Neuronal stem cell (in vitro differentiated cells): ENCODE data around the gene TOGARAM1.

Experiments
- DNase-seq: peaks from one replicate; pipeline ENCODE4 v3.0.0-alpha.2; 2013; ENCODE audit warnings: low spot score
- H2AFZ ChIP-seq: one replicate; pipeline ENCODE4 v1.6.1; 2013; ENCODE audit warnings: mild to moderate bottlenecking, low read length, inconsistent platforms
- H2AK5ac ChIP-seq: 2 replicates; pipeline ENCODE4 v1.6.1; 2013; ENCODE audit warnings: low read depth, mild to moderate bottlenecking, inconsistent platforms, low read length, moderate library complexity, mixed read lengths
- H2BK120ac ChIP-seq: 2 replicates; pipeline ENCODE4 v1.6.1; 2013; ENCODE audit warnings: low read depth, mild to moderate bottlenecking, inconsistent platforms, low read length, moderate library complexity, mixed read lengths
- H2BK12ac ChIP-seq: one replicate; pipeline ENCODE4 v1.6.1; 2013; ENCODE audit warnings: low read length, inconsistent platforms
- H2BK15ac ChIP-seq: 2 replicates; pipeline ENCODE4 v1.6.1; 2013; ENCODE audit warnings: mild to moderate bottlenecking, low read length, inconsistent platforms, mixed read lengths
- H2BK5ac ChIP-seq: one replicate; pipeline ENCODE4 v1.6.1; 2013; ENCODE audit warnings: inconsistent platforms, mild to moderate bottlenecking, low read length, moderate library complexity
- H3K14ac ChIP-seq: one replicate; pipeline ENCODE4 v1.6.1; 2013; ENCODE audit warnings: low read length, inconsistent platforms
- H3K18ac ChIP-seq: 2 replicates; pipeline ENCODE4 v1.6.1; 2013; ENCODE audit warnings: low read length, inconsistent platforms
- H3K23ac ChIP-seq: 2 replicates; pipeline ENCODE4 v1.6.1; 2013; ENCODE audit warnings: low read depth, mild to moderate bottlenecking, mixed read lengths, low read length, inconsistent platforms; ENCODE audit not compliant: poor library complexity
- H3K27ac ChIP-seq: replicated peaks from 3 replicates; pipeline ENCODE4 v1.5.1; 2013; ENCODE audit warnings: low read length, inconsistent platforms
- H3K27me3 ChIP-seq, 3 experiments: 2 replicates each; pipeline ENCODE4 v1.6.1; 2013; ENCODE audit warnings: low read length in 3 of 3, mild to moderate bottlenecking in 2 of 3, inconsistent platforms in 1 of 3, low read depth in 1 of 3, mixed read lengths in 1 of 3, moderate library complexity in 1 of 3; ENCODE audit not compliant: control insufficient read depth in 3 of 3, insufficient read depth in 3 of 3
- H3K36me3 ChIP-seq, 2 donors: replicated peaks in 1 of 2; 2 replicates each; pipeline ENCODE4 v1.6.1; 2013; ENCODE audit warnings: low read length in 2 of 2; ENCODE audit not compliant: control insufficient read depth in 2 of 2, insufficient read depth in 2 of 2
- H3K4ac ChIP-seq: 2 replicates; pipeline ENCODE4 v1.6.1; 2013; ENCODE audit warnings: inconsistent platforms, mild to moderate bottlenecking, low read length, moderate library complexity
- H3K4me1 ChIP-seq, 2 donors: 1 replicate in 1 of 2; 2 replicates in 1 of 2; pipeline ENCODE4 v1.6.1; 2013; ENCODE audit warnings: low read length in 2 of 2, low read depth in 1 of 2; ENCODE audit not compliant: control insufficient read depth in 2 of 2, insufficient read depth in 1 of 2
- H3K4me2 ChIP-seq: one replicate; pipeline ENCODE4 v1.6.1; 2013; ENCODE audit warnings: mild to moderate bottlenecking, low read length, inconsistent platforms; ENCODE audit not compliant: insufficient read depth, poor library complexity, severe bottlenecking
- H3K4me3 ChIP-seq, 2 donors: 2 replicates each; pipeline ENCODE4 v1.5.1; 2013; ENCODE audit warnings: low read length in 2 of 2, mild to moderate bottlenecking in 2 of 2, inconsistent platforms in 1 of 2, moderate library complexity in 1 of 2
- H3K79me1 ChIP-seq: one replicate; pipeline ENCODE4 v1.6.1; 2013; ENCODE audit warnings: low read depth, mild to moderate bottlenecking, inconsistent platforms, low read length, moderate library complexity
- H3K9ac ChIP-seq: one replicate; pipeline ENCODE4 v1.6.1; 2013; ENCODE audit warnings: mild to moderate bottlenecking, low read depth, low read length, inconsistent platforms; ENCODE audit not compliant: poor library complexity
- H3K9me3 ChIP-seq, 2 donors: replicated peaks in 1 of 2; 2 replicates each; pipeline versions ENCODE3 to v1.6.1; 2013; ENCODE audit warnings: low read length in 2 of 2, mild to moderate bottlenecking in 2 of 2, inconsistent platforms in 1 of 2, low read depth in 1 of 2, mixed read lengths in 1 of 2, moderate library complexity in 1 of 2; ENCODE audit not compliant: control insufficient read depth in 2 of 2, insufficient read depth in 1 of 2
- H4K8ac ChIP-seq: one replicate; pipeline ENCODE4 v1.6.1; 2013; ENCODE audit warnings: low read depth, mild to moderate bottlenecking, inconsistent platforms, low read length, moderate library complexity
- H4K91ac ChIP-seq: one replicate; pipeline ENCODE4 v1.6.1; 2013; ENCODE audit warnings: low read length, low read depth, mild to moderate bottlenecking, inconsistent platforms; ENCODE audit not compliant: poor library complexity
- WGBS, 2 donors: extraction: QIAGEN DNeasy Blood & Tissue Kit; methylation state at CpG; one replicate each; pipeline ENCODE4 v1.1.7; 2013; ENCODE audit warnings: missing lambda C conversion rate in 2 of 2, mixed read lengths in 1 of 2; ENCODE audit not compliant: insufficient read length in 2 of 2, insufficient replicate concordance in 1 of 2; ENCODE audit errors: extremely low coverage in 2 of 2; 5-methylcytosine and 5-hydroxymethylcytosine counted together

Gene TOGARAM1

DNA sequence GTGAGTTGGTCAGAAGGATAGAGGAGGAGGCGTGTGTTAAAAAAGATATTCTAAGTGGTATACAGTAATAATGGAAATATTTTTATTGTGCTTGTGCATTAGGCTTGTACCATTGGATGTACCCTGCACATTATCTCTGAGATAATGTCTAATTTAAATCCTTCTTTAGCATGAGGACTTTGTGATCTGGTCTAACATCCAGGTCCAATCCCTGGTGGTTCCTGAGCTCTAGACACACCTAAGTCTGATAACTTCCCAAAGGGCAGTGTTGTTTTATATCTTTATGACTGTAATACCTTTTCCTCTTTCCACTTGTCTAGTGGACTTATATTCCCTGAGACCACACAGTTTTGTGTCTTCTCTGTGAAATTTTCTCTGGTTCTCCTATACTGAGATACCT is 142.6 kb downstream of the TOGARAM1 start:
- no peaks in the 10 kb centered on the region for H3K79me1 ChIP-seq
- H2BK120ac ChIP-seq = no peak overlapping the region
- no peak overlapping the region for H3K23ac ChIP-seq
- H3K27me3 ChIP-seq = no peaks in the 10 kb centered on the region
- H3K27ac ChIP-seq = no peak overlapping the region
- H2AK5ac ChIP-seq = no peak overlapping the region
- no peak overlapping the region for H3K9ac ChIP-seq
- no peak overlapping the region for H4K8ac ChIP-seq
- no peak overlapping the region for H2AFZ ChIP-seq
- no peaks in the 10 kb centered on the region for H3K4me1 ChIP-seq
- no peak overlapping the region for H2BK12ac ChIP-seq
- H3K4me3 ChIP-seq = no peak overlapping the region
- no peak overlapping the region for H3K14ac ChIP-seq
- H4K91ac ChIP-seq = no peak overlapping the region
- H2BK5ac ChIP-seq = no peak overlapping the region
- no peaks in the 10 kb centered on the region for H3K9me3 ChIP-seq
- no peak for DNase-seq
- no CpG with 5 or more reads among the region's 1 CpG for WGBS, 2 donors
- H3K36me3 ChIP-seq = peaks cover 13 to 100% of the 10 kb centered on the region in 2 donors
- no peak overlapping the region for H3K4me2 ChIP-seq
- H2BK15ac ChIP-seq = no peak overlapping the region
- no peak overlapping the region for H3K18ac ChIP-seq
- H3K4ac ChIP-seq = no peak overlapping the region

DNA sequence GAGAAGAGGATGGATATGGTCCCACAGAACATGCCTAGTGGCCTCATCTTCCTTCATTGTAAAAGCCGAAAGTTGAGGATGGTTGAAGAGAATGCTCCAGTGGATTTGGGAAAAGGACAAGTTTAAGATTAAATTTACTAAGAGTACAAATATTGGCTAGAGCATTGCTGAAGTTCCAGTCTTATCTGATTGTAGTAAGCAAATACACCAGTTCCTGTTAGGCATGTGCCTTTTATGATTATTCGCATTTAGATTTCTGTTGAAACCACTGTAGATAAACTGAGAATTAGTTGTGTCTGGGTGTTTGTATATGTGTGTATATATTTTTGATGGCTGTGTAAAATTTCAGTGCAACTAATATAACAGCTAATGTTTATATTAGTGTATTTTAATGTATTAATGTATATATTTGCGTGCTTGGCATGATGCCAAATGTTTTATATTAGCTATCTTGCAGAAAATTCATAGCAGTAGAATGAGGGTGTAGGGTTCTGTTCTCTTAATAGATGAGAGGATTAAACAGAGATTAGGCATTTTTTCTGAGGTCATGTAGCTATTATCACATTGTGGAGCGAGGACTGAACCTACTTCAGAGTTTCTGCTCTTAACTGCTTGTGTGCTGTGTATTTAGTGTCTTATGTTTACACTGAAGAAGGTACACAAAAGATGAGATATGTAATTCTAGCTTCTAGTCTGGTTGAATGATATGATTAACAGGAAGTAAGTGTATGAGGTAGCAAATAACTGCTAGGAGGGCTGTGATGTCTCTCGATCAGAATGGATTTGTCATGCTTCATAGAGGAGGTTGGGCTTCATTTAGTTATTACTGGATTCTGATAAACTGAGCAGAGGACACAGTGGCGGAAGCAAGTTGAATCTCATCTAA is 151.1 kb downstream of the TOGARAM1 start:
- no peak overlapping the region for H4K8ac ChIP-seq
- H2BK15ac ChIP-seq = no peak overlapping the region
- H3K27ac ChIP-seq = no peak overlapping the region
- H3K23ac ChIP-seq = no peak overlapping the region
- DNase-seq = no peak
- no peak overlapping the region for H4K91ac ChIP-seq
- no peak overlapping the region for H2BK5ac ChIP-seq
- no peak overlapping the region for H3K4me2 ChIP-seq
- no peak overlapping the region for H3K4me3 ChIP-seq
- H3K79me1 ChIP-seq = no peaks in the 10 kb centered on the region
- no peak overlapping the region for H3K4ac ChIP-seq
- no peak overlapping the region for H2BK12ac ChIP-seq
- H2AFZ ChIP-seq = no peak overlapping the region
- no peak overlapping the region for H3K9ac ChIP-seq
- H3K4me1 ChIP-seq = no peaks in the 10 kb centered on the region
- WGBS, 2 donors = no CpG with 5 or more reads among the region's 6 CpGs
- no peaks in the 10 kb centered on the region for H3K9me3 ChIP-seq
- H3K27me3 ChIP-seq = no peaks in the 10 kb centered on the region
- no peak overlapping the region for H3K18ac ChIP-seq
- H3K36me3 ChIP-seq = peaks cover 20 to 100% of the 10 kb centered on the region in 2 donors
- H3K14ac ChIP-seq = no peak overlapping the region
- H2AK5ac ChIP-seq = no peak overlapping the region
- H2BK120ac ChIP-seq = no peak overlapping the region

DNA sequence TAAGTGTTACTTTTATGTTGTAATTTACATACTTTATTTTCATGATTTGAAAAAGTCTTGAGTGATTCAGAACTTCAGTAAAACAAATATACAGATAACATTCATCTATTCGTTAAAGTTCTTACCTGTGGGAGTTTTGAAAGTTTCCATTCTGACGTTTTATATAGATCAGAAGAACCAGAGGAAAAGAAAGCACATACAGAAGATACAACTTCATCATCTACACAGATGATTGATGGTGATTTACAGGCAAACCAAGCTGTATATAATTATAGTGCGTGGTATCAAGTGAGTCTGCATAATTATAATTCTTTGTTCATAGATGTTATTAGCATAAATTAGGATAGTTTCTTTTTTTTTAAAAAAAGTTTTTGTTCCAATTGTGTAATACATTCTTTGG is 152.3 kb downstream of the TOGARAM1 start:
- Histone ChIP-seq H4K8ac (no peak overlapping the region), H4K91ac (no peak overlapping the region), H2BK12ac (no peak overlapping the region), H3K27ac (no peak overlapping the region), H3K9ac (no peak overlapping the region), H3K4me2 (no peak overlapping the region), H2AK5ac (no peak overlapping the region), H3K4me1 (no peaks in the 10 kb centered on the region), H3K79me1 (no peaks in the 10 kb centered on the region), H2BK15ac (no peak overlapping the region), H3K9me3 (no peaks in the 10 kb centered on the region), H2BK120ac (no peak overlapping the region), H3K27me3 (no peaks in the 10 kb centered on the region), H3K23ac (no peak overlapping the region), H3K36me3 (peaks cover 20 to 100% of the 10 kb centered on the region in 2 donors), H3K4me3 (no peak overlapping the region), H3K14ac (no peak overlapping the region), H3K4ac (no peak overlapping the region), H3K18ac (no peak overlapping the region), H2AFZ (no peak overlapping the region), H2BK5ac (no peak overlapping the region)
- WGBS, 2 donors = no CpG with 5 or more reads among the region's 3 CpGs
- no peak for DNase-seq

DNA sequence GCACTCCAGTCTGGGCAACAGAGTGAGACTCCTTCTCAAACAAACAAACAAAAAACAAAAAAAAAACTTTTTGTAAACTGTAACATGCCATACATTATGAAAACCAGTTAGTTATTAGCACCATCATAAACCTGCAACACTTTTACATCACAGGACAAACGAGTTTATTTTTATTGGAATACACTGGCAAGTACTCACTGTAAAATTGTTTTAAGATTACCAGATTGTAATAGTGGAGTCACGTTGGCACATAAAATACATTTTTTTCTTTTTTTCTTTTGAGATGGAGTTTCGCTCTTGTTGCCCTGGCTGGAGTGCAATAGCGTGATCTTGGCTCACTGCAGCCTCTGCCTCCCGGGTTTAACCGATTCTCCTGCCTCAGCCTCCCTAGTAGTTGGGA is 156.6 kb downstream of the TOGARAM1 start:
- no CpG with 5 or more reads among the region's 6 CpGs for WGBS, 2 donors

More for the DNA sequence above, 156.6 kb downstream of the TOGARAM1 start:
- no peak overlapping the region for H3K14ac ChIP-seq
- peaks cover 22 to 99% of the 10 kb centered on the region in 2 donors for H3K36me3 ChIP-seq
- H3K9me3 ChIP-seq = peaks cover 0 to 1% of the 10 kb centered on the region in 2 donors
- no peak overlapping the region for H3K4ac ChIP-seq
- H3K27ac ChIP-seq = no peak overlapping the region
- no peak overlapping the region for H2BK15ac ChIP-seq
- no peak overlapping the region for H4K8ac ChIP-seq
- H3K4me2 ChIP-seq = no peak overlapping the region
- H3K23ac ChIP-seq = no peak overlapping the region
- H2AFZ ChIP-seq = no peak overlapping the region
- no peak overlapping the region for H2AK5ac ChIP-seq
- H2BK12ac ChIP-seq = no peak overlapping the region
- H3K79me1 ChIP-seq = no peaks in the 10 kb centered on the region
- no peak overlapping the region for H3K9ac ChIP-seq
- no peak for DNase-seq
- H3K4me3 ChIP-seq = no peak overlapping the region
- no peak overlapping the region for H2BK120ac ChIP-seq
- no peak overlapping the region for H3K18ac ChIP-seq
- H3K27me3 ChIP-seq = no peaks in the 10 kb centered on the region
- no peak overlapping the region for H2BK5ac ChIP-seq
- H4K91ac ChIP-seq = no peak overlapping the region
- no peaks in the 10 kb centered on the region for H3K4me1 ChIP-seq
